ENCODE results near the gene PSMG3. TPM values are rescaled to one million over a fixed set of nuclear protein-coding genes. Genes with fewer than 3 reads are reported as not detected.

The PSMG3 gene
- total and polyA plus RNA-seq, 4 donors, result 16.3 to 44.7 (median 41.9) TPM

GRCh38 chr7:1531263-1531978, 38.4 kb downstream of the PSMG3 start:
- peak overlapping the region; percentile 57 for H3K27ac ChIP-seq (ENCODE audit: low read depth, low read length)
- H3K4me3 ChIP-seq (ENCODE audit: low read depth, low read length), result peak overlapping the region; percentile 31
- no peaks in the 10 kb centered on the region for H3K9me3 ChIP-seq (ENCODE audit: control insufficient read depth, insufficient read depth, low read length)
- H3K4me1 ChIP-seq (ENCODE audit: control insufficient read depth, insufficient read depth, low read length), result peaks cover 48% of the 10 kb centered on the region
- DNase-seq (ENCODE audit: low read depth in 4 of 6, low spot score in 6 of 6), result peak in 2 of 6 donors; percentile 13 to 27
- H3K36me3 ChIP-seq (ENCODE audit: control insufficient read depth, insufficient read depth, low read length), result peaks cover 13% of the 10 kb centered on the region
- peaks cover 2% of the 10 kb centered on the region for H3K27me3 ChIP-seq (ENCODE audit: control insufficient read depth, insufficient read depth, low read length)
- 11% methylated on average over 54 of the region's 55 CpGs for WGBS (ENCODE audit: insufficient coverage)

- H3K4me1 ChIP-seq (ENCODE audit: control insufficient read depth, insufficient read depth, low read length), result peaks cover 44% of the 10 kb centered on the region
These were observed 38.9 kb downstream of the PSMG3 start for GRCh38 chr7:1530946-1531262.

GRCh38 chr7:1529383-1530116, 40.3 kb downstream of the PSMG3 start:
- 79% methylated on average over 21 of the region's 21 CpGs for WGBS (ENCODE audit: insufficient coverage)
- Histone ChIP-seq H3K4me3 (ENCODE audit: low read depth, low read length) (no peak overlapping the region), H3K27me3 (ENCODE audit: control insufficient read depth, insufficient read depth, low read length) (peaks cover 2% of the 10 kb centered on the region), H3K36me3 (ENCODE audit: control insufficient read depth, insufficient read depth, low read length) (peaks cover 3% of the 10 kb centered on the region), H3K27ac (ENCODE audit: low read depth, low read length) (no peak overlapping the region), H3K9me3 (ENCODE audit: control insufficient read depth, insufficient read depth, low read length) (no peaks in the 10 kb centered on the region), H3K4me1 (ENCODE audit: control insufficient read depth, insufficient read depth, low read length) (peaks cover 39% of the 10 kb centered on the region)
- DNase-seq (ENCODE audit: low read depth in 4 of 6, low spot score in 6 of 6), result no peak

More at GRCh38 chr7:1530946-1531262, 38.9 kb downstream of the PSMG3 start:
- WGBS (ENCODE audit: insufficient coverage), result under 1% methylated on average over 42 of the region's 45 CpGs
- DNase-seq (ENCODE audit: low read depth in 4 of 6, low spot score in 6 of 6), result no peak
- peaks cover 2% of the 10 kb centered on the region for H3K27me3 ChIP-seq (ENCODE audit: control insufficient read depth, insufficient read depth, low read length)
- H3K9me3 ChIP-seq (ENCODE audit: control insufficient read depth, insufficient read depth, low read length), result no peaks in the 10 kb centered on the region
- H3K36me3 ChIP-seq (ENCODE audit: control insufficient read depth, insufficient read depth, low read length), result peaks cover 9% of the 10 kb centered on the region
- H3K4me3 ChIP-seq (ENCODE audit: low read depth, low read length), result no peak overlapping the region
- H3K27ac ChIP-seq (ENCODE audit: low read depth, low read length), result no peak overlapping the region

GRCh38 chr7:1526271-1526754, 43.5 kb downstream of the PSMG3 start:
- H3K36me3 ChIP-seq (ENCODE audit: control insufficient read depth, insufficient read depth, low read length), result no peaks in the 10 kb centered on the region
- H3K4me3 ChIP-seq (ENCODE audit: low read depth, low read length), result no peak overlapping the region
- 58% methylated on average over 6 of the region's 6 CpGs for WGBS (ENCODE audit: insufficient coverage)
- H3K4me1 ChIP-seq (ENCODE audit: control insufficient read depth, insufficient read depth, low read length), result peaks cover 8% of the 10 kb centered on the region
- no peak for DNase-seq (ENCODE audit: low read depth in 4 of 6, low spot score in 6 of 6)
- H3K27me3 ChIP-seq (ENCODE audit: control insufficient read depth, insufficient read depth, low read length), result peaks cover 8% of the 10 kb centered on the region
- H3K27ac ChIP-seq (ENCODE audit: low read depth, low read length), result no peak overlapping the region
- H3K9me3 ChIP-seq (ENCODE audit: control insufficient read depth, insufficient read depth, low read length), result no peaks in the 10 kb centered on the region

- WGBS (ENCODE audit: insufficient coverage), result 87% methylated on average over 6 of the region's 6 CpGs
- Histone ChIP-seq H3K27ac (ENCODE audit: low read depth, low read length) (no peak overlapping the region), H3K27me3 (ENCODE audit: control insufficient read depth, insufficient read depth, low read length) (peaks cover 8% of the 10 kb centered on the region)
These were observed 44.4 kb downstream of the PSMG3 start for GRCh38 chr7:1525409-1525808.

GRCh38 chr7:1523844-1524243, 46.0 kb downstream of the PSMG3 start:
- no peak for DNase-seq (ENCODE audit: low read depth in 4 of 6, low spot score in 6 of 6)
- no peaks in the 10 kb centered on the region for H3K9me3 ChIP-seq (ENCODE audit: control insufficient read depth, insufficient read depth, low read length)
- no peaks in the 10 kb centered on the region for H3K4me1 ChIP-seq (ENCODE audit: control insufficient read depth, insufficient read depth, low read length)
- 72% methylated on average over 13 of the region's 17 CpGs for WGBS (ENCODE audit: insufficient coverage)
- no peak overlapping the region for H3K27ac ChIP-seq (ENCODE audit: low read depth, low read length)
- peaks cover 8% of the 10 kb centered on the region for H3K27me3 ChIP-seq (ENCODE audit: control insufficient read depth, insufficient read depth, low read length)
- no peak overlapping the region for H3K4me3 ChIP-seq (ENCODE audit: low read depth, low read length)
- no peaks in the 10 kb centered on the region for H3K36me3 ChIP-seq (ENCODE audit: control insufficient read depth, insufficient read depth, low read length)

More at GRCh38 chr7:1525409-1525808, 44.4 kb downstream of the PSMG3 start:
- H3K9me3 ChIP-seq (ENCODE audit: control insufficient read depth, insufficient read depth, low read length), result no peaks in the 10 kb centered on the region
- peaks cover 7% of the 10 kb centered on the region for H3K4me1 ChIP-seq (ENCODE audit: control insufficient read depth, insufficient read depth, low read length)
- no peaks in the 10 kb centered on the region for H3K36me3 ChIP-seq (ENCODE audit: control insufficient read depth, insufficient read depth, low read length)
- no peak for DNase-seq (ENCODE audit: low read depth in 4 of 6, low spot score in 6 of 6)
- no peak overlapping the region for H3K4me3 ChIP-seq (ENCODE audit: low read depth, low read length)

- H3K9me3 ChIP-seq (ENCODE audit: control insufficient read depth, insufficient read depth, low read length), result no peaks in the 10 kb centered on the region
- WGBS (ENCODE audit: insufficient coverage), result 25% methylated on average over 13 of the region's 13 CpGs
- no peaks in the 10 kb centered on the region for H3K4me1 ChIP-seq (ENCODE audit: control insufficient read depth, insufficient read depth, low read length)
- DNase-seq (ENCODE audit: low read depth in 4 of 6, low spot score in 6 of 6), result no peak
- peaks cover 8% of the 10 kb centered on the region for H3K27me3 ChIP-seq (ENCODE audit: control insufficient read depth, insufficient read depth, low read length)
- H3K27ac ChIP-seq (ENCODE audit: low read depth, low read length), result no peak overlapping the region
- no peaks in the 10 kb centered on the region for H3K36me3 ChIP-seq (ENCODE audit: control insufficient read depth, insufficient read depth, low read length)
- no peak overlapping the region for H3K4me3 ChIP-seq (ENCODE audit: low read depth, low read length)
These were observed 46.6 kb downstream of the PSMG3 start for GRCh38 chr7:1523208-1523607.

- WGBS (ENCODE audit: insufficient coverage), result 90% methylated on average over 6 of the region's 11 CpGs
- Histone ChIP-seq H3K4me3 (ENCODE audit: low read depth, low read length) (no peak overlapping the region), H3K27me3 (ENCODE audit: control insufficient read depth, insufficient read depth, low read length) (peaks cover 6% of the 10 kb centered on the region), H3K4me1 (ENCODE audit: control insufficient read depth, insufficient read depth, low read length) (no peaks in the 10 kb centered on the region), H3K9me3 (ENCODE audit: control insufficient read depth, insufficient read depth, low read length) (no peaks in the 10 kb centered on the region), H3K27ac (ENCODE audit: low read depth, low read length) (no peak overlapping the region), H3K36me3 (ENCODE audit: control insufficient read depth, insufficient read depth, low read length) (no peaks in the 10 kb centered on the region)
- no peak for DNase-seq (ENCODE audit: low read depth in 4 of 6, low spot score in 6 of 6)
These were observed 48.4 kb downstream of the PSMG3 start for GRCh38 chr7:1521456-1521855.

- H3K27ac ChIP-seq (ENCODE audit: low read depth, low read length), result no peak overlapping the region
- DNase-seq (ENCODE audit: low read depth in 4 of 6, low spot score in 6 of 6), result no peak
- no peaks in the 10 kb centered on the region for H3K4me1 ChIP-seq (ENCODE audit: control insufficient read depth, insufficient read depth, low read length)
- 76% methylated on average over 24 of the region's 27 CpGs for WGBS (ENCODE audit: insufficient coverage)
- no peaks in the 10 kb centered on the region for H3K9me3 ChIP-seq (ENCODE audit: control insufficient read depth, insufficient read depth, low read length)
- H3K4me3 ChIP-seq (ENCODE audit: low read depth, low read length), result no peak overlapping the region
- H3K27me3 ChIP-seq (ENCODE audit: control insufficient read depth, insufficient read depth, low read length), result peaks cover 6% of the 10 kb centered on the region
- no peaks in the 10 kb centered on the region for H3K36me3 ChIP-seq (ENCODE audit: control insufficient read depth, insufficient read depth, low read length)
These were observed 49.1 kb downstream of the PSMG3 start for GRCh38 chr7:1520539-1521234.

Data from spinal cord (tissue), 10 donors.